ENCODE results near the gene UNK. TPM values are rescaled to one million over a fixed set of nuclear protein-coding genes. Genes with fewer than 3 reads are reported as not detected.

Gene UNK
- total and polyA plus RNA-seq, 2 of the 13 experiments (the other 11 are each of a cell fraction or from before 2014, with no cell fraction given): 31.6 to 33.0 TPM

DNA sequence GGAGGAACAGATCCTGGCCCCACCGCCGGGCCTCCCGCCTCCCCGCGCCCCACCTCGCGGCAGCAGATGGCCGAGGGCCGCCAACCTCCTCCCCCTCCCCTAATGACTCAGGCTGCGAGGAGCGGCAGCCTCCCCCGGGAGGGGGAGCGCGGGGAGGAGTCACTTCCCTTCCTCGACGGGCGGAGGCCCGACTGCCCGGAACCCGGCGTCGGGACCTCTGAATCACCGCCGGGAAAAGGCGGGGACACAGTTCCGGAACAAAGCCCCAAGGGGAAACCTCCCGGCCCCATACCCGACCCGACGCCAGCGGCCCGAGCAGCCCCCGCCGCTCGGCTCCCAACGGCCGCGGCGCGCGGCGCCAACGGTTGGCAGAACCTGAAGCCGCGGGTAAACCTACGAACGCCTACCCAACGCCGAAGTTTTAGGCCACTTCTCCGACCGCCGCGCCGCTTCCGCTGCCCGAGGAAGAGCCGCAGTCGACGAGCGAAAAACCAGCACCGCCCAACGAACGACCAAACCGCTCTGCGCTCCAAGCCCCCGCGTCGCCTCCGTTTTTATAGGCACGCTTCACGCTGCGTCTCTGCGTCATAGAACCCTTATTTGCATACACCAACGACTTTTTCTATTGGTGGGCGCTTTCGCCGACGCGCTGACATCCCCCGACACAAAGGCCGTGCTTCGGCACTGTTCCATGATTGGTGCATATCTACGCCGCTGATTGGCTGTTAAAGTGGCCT is 5.2 kb upstream of the UNK start (continued):
- peak; percentile 91; the same call in 1 of the 2 replicates for TF ChIP-seq ZFP37 (CRISPR knock-in tag; IDR thresholded peaks at IDR 0.05; ENCODE audit: borderline replicate concordance)
- peak; percentile 94; the same call in 1 of the 2 replicates for TF ChIP-seq ZNF615 (CRISPR knock-in tag; IDR thresholded peaks at IDR 0.05; ENCODE audit: borderline replicate concordance)
- peak; percentile 32; the same call in 1 of the 2 replicates for TF ChIP-seq ZNF460 (CRISPR knock-in tag; IDR thresholded peaks at IDR 0.05; ENCODE audit: borderline replicate concordance)
- peak; percentile 91 for TF ChIP-seq HOXA3 (CRISPR knock-in tag; IDR thresholded peaks at IDR 0.05)
- TF ChIP-seq SKI (IDR thresholded peaks at IDR 0.05; ENCODE audit: partially characterized antibody): peak; percentile 67
- TF ChIP-seq HIVEP1 (CRISPR knock-in tag; IDR thresholded peaks at IDR 0.05): peak; percentile 71; the same call in 1 of the 2 replicates
- TF ChIP-seq POLR2AphosphoS5 (IDR thresholded peaks at IDR 0.05; ENCODE audit: low read depth, low read length): peak; percentile 100
- TF ChIP-seq, protein P1, sequence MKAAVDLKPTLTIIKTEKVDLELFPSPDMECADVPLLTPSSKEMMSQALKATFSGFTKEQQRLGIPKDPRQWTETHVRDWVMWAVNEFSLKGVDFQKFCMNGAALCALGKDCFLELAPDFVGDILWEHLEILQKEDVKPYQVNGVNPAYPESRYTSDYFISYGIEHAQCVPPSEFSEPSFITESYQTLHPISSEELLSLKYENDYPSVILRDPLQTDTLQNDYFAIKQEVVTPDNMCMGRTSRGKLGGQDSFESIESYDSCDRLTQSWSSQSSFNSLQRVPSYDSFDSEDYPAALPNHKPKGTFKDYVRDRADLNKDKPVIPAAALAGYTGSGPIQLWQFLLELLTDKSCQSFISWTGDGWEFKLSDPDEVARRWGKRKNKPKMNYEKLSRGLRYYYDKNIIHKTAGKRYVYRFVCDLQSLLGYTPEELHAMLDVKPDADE (CRISPR knock-in tag; IDR thresholded peaks at IDR 0.05): no peak
- TF ChIP-seq, protein P2, sequence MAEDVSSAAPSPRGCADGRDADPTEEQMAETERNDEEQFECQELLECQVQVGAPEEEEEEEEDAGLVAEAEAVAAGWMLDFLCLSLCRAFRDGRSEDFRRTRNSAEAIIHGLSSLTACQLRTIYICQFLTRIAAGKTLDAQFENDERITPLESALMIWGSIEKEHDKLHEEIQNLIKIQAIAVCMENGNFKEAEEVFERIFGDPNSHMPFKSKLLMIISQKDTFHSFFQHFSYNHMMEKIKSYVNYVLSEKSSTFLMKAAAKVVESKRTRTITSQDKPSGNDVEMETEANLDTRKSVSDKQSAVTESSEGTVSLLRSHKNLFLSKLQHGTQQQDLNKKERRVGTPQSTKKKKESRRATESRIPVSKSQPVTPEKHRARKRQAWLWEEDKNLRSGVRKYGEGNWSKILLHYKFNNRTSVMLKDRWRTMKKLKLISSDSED (CRISPR knock-in tag; IDR thresholded peaks at IDR 0.05): no peak
- TF ChIP-seq, protein P3, sequence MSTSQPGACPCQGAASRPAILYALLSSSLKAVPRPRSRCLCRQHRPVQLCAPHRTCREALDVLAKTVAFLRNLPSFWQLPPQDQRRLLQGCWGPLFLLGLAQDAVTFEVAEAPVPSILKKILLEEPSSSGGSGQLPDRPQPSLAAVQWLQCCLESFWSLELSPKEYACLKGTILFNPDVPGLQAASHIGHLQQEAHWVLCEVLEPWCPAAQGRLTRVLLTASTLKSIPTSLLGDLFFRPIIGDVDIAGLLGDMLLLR (CRISPR knock-in tag; IDR thresholded peaks at IDR 0.05): peak; percentile 94
- TF ChIP-seq NFKB2 (CRISPR knock-in tag; IDR thresholded peaks at IDR 0.05; ENCODE audit: borderline replicate concordance): peak; percentile 96; the same call in 1 of the 2 replicates
- TF ChIP-seq ZNF496 (CRISPR knock-in tag; IDR thresholded peaks at IDR 0.05; ENCODE audit: insufficient replicate concordance): no peak
- TF ChIP-seq, protein P4, sequence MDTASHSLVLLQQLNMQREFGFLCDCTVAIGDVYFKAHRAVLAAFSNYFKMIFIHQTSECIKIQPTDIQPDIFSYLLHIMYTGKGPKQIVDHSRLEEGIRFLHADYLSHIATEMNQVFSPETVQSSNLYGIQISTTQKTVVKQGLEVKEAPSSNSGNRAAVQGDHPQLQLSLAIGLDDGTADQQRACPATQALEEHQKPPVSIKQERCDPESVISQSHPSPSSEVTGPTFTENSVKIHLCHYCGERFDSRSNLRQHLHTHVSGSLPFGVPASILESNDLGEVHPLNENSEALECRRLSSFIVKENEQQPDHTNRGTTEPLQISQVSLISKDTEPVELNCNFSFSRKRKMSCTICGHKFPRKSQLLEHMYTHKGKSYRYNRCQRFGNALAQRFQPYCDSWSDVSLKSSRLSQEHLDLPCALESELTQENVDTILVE (CRISPR knock-in tag; IDR thresholded peaks at IDR 0.05): peak; percentile 50
- TF ChIP-seq SYNCRIP (IDR thresholded peaks at IDR 0.05; ENCODE audit: insufficient read depth, low read depth, low read length): no peak
- TF ChIP-seq ZNF557 (CRISPR knock-in tag; IDR thresholded peaks at IDR 0.05): peak; percentile 93
- no peak for TF ChIP-seq SAFB2 (CRISPR knock-in tag; IDR thresholded peaks at IDR 0.05; ENCODE audit: borderline replicate concordance, low read depth)
- peak; percentile 71 for TF ChIP-seq ZNF230 (CRISPR knock-in tag; IDR thresholded peaks at IDR 0.05)
- TF ChIP-seq MED13 (CRISPR knock-in tag; IDR thresholded peaks at IDR 0.05): peak; percentile 74; the same call in 1 of the 2 replicates
- TF ChIP-seq, protein P5, sequence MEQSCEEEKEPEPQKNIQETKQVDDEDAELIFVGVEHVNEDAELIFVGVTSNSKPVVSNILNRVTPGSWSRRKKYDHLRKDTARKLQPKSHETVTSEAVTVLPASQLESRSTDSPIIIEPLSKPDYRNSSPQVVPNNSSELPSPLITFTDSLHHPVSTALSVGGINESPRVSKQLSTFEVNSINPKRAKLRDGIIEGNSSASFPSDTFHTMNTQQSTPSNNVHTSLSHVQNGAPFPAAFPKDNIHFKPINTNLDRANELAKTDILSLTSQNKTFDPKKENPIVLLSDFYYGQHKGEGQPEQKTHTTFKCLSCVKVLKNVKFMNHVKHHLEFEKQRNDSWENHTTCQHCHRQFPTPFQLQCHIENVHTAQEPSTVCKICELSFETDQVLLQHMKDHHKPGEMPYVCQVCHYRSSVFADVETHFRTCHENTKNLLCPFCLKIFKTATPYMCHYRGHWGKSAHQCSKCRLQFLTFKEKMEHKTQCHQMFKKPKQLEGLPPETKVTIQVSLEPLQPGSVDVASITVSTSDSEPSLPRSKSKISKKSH (CRISPR knock-in tag; IDR thresholded peaks at IDR 0.05; ENCODE audit: borderline replicate concordance): peak; percentile 93
- TF ChIP-seq, protein P6, sequence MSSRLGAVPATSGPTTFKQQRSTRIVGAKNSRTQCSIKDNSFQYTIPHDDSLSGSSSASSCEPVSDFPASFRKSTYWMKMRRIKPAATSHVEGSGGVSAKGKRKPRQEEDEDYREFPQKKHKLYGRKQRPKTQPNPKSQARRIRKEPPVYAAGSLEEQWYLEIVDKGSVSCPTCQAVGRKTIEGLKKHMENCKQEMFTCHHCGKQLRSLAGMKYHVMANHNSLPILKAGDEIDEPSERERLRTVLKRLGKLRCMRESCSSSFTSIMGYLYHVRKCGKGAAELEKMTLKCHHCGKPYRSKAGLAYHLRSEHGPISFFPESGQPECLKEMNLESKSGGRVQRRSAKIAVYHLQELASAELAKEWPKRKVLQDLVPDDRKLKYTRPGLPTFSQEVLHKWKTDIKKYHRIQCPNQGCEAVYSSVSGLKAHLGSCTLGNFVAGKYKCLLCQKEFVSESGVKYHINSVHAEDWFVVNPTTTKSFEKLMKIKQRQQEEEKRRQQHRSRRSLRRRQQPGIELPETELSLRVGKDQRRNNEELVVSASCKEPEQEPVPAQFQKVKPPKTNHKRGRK (CRISPR knock-in tag; IDR thresholded peaks at IDR 0.05): no peak
- TF ChIP-seq ZNF644 (CRISPR knock-in tag; IDR thresholded peaks at IDR 0.05; ENCODE audit: low read depth): no peak

Data from HepG2 (cell line).